ENCODE results near the gene SPHK2. TPM values are rescaled to one million over a fixed set of nuclear protein-coding genes. Genes with fewer than 3 reads are reported as not detected.

SPHK2 gene
- polyA plus RNA-seq, 1 experiment = 4.6 TPM

DNA sequence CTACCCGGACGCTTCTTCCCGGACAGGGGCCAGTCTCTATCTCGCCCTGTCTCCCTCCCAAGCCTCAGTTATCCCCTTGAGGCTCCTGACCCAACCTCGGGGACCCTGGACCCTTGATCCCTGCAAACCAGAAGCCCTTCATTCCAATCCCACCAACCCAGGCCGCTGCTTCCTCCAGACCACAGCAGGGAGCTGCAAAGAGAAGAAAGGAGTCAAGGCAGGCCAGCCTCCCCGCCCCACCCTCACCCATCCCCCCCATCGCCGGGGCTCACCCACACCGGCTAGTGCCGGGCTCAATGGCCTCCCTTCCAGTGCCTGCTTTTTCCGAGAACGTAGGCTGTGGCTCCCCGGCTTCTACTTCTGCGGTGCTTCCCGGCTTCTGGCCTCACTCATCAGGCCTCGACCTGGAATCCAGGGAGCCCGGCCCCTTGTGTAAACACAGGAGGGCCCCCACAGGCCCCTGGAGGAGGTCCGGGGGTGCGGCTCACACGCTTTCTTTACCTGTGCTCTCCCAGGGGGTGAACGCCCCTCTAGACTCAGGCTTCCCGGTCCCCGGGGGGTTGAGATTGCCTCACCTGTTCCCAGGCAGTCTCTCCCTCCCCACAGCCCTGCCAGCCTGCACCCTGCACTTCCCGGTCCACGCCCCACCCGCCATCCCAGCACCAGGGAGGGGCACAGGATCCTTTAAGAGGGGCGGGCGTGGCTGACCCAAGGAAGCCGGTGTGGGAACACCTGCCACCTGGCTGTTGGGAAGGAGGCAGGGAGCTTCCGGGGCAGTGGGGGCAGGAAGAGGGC lies 4.7 kb upstream of the SPHK2 start, which contains the start of gene FAM83E:
FAM83E (minus strand) TSS at position 641 of the 795 bp plus-strand sequence. CDS start 1,704 bp downstream, outside the sequence.
- TF ChIP-seq, protein P1, sequence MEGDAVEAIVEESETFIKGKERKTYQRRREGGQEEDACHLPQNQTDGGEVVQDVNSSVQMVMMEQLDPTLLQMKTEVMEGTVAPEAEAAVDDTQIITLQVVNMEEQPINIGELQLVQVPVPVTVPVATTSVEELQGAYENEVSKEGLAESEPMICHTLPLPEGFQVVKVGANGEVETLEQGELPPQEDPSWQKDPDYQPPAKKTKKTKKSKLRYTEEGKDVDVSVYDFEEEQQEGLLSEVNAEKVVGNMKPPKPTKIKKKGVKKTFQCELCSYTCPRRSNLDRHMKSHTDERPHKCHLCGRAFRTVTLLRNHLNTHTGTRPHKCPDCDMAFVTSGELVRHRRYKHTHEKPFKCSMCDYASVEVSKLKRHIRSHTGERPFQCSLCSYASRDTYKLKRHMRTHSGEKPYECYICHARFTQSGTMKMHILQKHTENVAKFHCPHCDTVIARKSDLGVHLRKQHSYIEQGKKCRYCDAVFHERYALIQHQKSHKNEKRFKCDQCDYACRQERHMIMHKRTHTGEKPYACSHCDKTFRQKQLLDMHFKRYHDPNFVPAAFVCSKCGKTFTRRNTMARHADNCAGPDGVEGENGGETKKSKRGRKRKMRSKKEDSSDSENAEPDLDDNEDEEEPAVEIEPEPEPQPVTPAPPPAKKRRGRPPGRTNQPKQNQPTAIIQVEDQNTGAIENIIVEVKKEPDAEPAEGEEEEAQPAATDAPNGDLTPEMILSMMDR (IDR thresholded peaks at IDR 0.05; ENCODE audit: low read depth, low read length) = no peak
- no peaks in the 10 kb centered on the region for H3K27me3 ChIP-seq (ENCODE audit: control insufficient read depth, insufficient read depth, low read length)
- CTCF ChIA-PET = interaction anchor here (1.0 kb wide), 1 partner anchor 26 kb away, joined by 3 read pairs; no protein-coding TSS in a partner anchor
- H3K27ac ChIP-seq (ENCODE audit: low read depth, low read length) = no peak within 1 kb of the TSS
- no peaks in the 10 kb centered on the region; the same call in 1 of the 2 replicates for H3K9me3 ChIP-seq (ENCODE audit: control insufficient read depth, insufficient read depth, low read length)
- no peak within 1 kb of the TSS for H3K4me3 ChIP-seq (ENCODE audit: low read depth, low read length)
- POLR2A ChIA-PET = interaction anchor here (0.5 kb wide), 1 partner anchor 20 kb away, joined by 3 read pairs; no protein-coding TSS in a partner anchor
- DNase-seq (ENCODE audit: low read depth, low spot score) = no peak

DNA sequence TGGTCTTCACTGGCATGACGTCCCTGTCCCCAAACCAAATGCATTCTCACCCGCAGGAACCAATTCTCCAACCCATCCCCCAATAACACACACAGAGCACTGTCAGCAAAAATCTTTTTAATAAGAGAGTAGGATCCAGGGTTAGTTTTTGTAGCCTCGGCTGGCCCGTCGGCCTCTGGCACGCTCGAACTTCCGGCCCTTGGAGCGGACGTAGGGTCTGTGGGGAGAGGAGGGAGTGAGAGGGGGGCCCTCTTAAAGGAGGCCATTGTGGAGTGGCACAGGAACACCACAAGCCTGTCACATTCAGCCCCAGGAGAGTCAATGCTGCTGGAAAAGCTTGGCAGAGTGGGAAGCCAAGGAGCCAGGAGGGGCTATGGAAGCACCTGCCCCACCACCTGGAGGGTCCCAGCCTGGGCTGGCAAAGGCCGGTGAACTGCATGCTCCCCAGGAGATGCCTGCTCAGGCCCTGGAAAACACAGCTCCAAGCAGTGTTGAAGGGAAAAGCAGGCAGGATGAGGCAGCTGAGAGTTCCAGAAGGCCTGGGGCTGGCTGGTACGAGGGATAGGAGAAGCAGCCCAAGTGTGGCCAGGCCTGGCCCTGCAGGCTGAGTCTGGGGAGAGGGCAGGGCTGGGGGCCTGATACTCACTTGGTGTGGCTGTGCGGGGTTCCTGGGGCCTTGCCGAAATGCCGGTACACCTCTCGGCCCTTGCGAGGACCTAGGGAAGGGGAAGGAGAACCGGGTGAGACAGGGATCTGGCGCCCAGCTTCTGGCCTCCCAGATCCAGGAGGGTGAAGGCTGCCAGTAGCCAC lies 3.9 kb upstream of the SPHK2 start:
- POLR2A ChIA-PET = interaction anchor here (0.7 kb wide), 1 partner anchor 31 kb away, joined by 3 read pairs; no protein-coding TSS in a partner anchor
- no peak for DNase-seq (ENCODE audit: low read depth, low spot score)
- TF ChIP-seq, protein P1 (IDR thresholded peaks at IDR 0.05; ENCODE audit: low read depth, low read length) = no peak
- CTCF ChIA-PET = interaction anchor here (0.7 kb wide), 1 partner anchor 75 kb away, joined by 3 read pairs; no protein-coding TSS in a partner anchor
- Histone ChIP-seq H3K27ac (ENCODE audit: low read depth, low read length) (no peak overlapping the region), H3K27me3 (ENCODE audit: control insufficient read depth, insufficient read depth, low read length) (no peaks in the 10 kb centered on the region), H3K4me3 (ENCODE audit: low read depth, low read length) (no peak overlapping the region), H3K9me3 (ENCODE audit: control insufficient read depth, insufficient read depth, low read length) (no peaks in the 10 kb centered on the region; the same call in 1 of the 2 replicates)

DNA sequence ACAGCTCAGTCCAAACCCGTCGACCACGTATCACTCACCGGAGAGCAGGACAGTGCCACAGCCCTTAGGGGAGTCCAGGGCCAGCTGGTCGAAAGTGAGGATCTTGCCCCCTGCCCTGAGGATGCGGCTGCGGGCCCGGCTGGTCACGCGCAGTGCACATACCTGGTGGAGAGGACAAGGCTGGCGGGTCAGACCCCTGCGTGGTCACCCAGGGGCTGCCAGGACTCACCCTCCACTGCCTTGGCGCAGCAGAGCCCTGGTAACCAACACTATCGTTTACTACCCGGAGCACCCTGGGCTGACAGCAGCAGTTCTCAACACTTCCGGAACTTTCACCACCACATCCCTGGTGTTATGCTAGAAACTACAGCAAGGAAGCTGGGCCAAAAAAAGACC lies 3.3 kb upstream of the SPHK2 start:
- ChIA-PET CTCF (no interaction called here), POLR2A (interaction anchor here (0.6 to 0.7 kb wide), 2 partner anchors 32 to 280 kb away, joined by 3 read pairs; no protein-coding TSS in a partner anchor)
- Histone ChIP-seq H3K27ac (ENCODE audit: low read depth, low read length) (no peak overlapping the region), H3K4me3 (ENCODE audit: low read depth, low read length) (no peak overlapping the region), H3K9me3 (ENCODE audit: control insufficient read depth, insufficient read depth, low read length) (no peaks in the 10 kb centered on the region; the same call in 1 of the 2 replicates), H3K27me3 (ENCODE audit: control insufficient read depth, insufficient read depth, low read length) (no peaks in the 10 kb centered on the region)
- DNase-seq (ENCODE audit: low read depth, low spot score) = no peak
- TF ChIP-seq, protein P1 (IDR thresholded peaks at IDR 0.05; ENCODE audit: low read depth, low read length) = no peak

- ChIA-PET CTCF (no interaction called here), POLR2A (interaction anchor here (0.6 kb wide), 1 partner anchor 280 kb away, joined by 3 read pairs; no protein-coding TSS in a partner anchor)
- DNase-seq (ENCODE audit: low read depth, low spot score) = no peak
- TF ChIP-seq, protein P1 (IDR thresholded peaks at IDR 0.05; ENCODE audit: low read depth, low read length) = no peak
- Histone ChIP-seq H3K9me3 (ENCODE audit: control insufficient read depth, insufficient read depth, low read length) (no peaks in the 10 kb centered on the region; the same call in 1 of the 2 replicates), H3K27ac (ENCODE audit: low read depth, low read length) (no peak overlapping the region), H3K27me3 (ENCODE audit: control insufficient read depth, insufficient read depth, low read length) (no peaks in the 10 kb centered on the region), H3K4me3 (ENCODE audit: low read depth, low read length) (peak overlapping the region; percentile 97)
These were observed 2.7 kb upstream of the SPHK2 start for GRCh38 chr19:48616491-48617056.

All from AG04450 (cell line).